Gastroesophageal sphincter (tissue), 3 donors: ENCODE measurements around the gene PRG2.

Source experiments
- CTCF ChIP-seq, 4 experiments: fragments of 200-600 bp in 2 of 4; fragments of 450-650 bp in 2 of 4; sonication (generic) in 1 of 4; IDR thresholded peaks; one replicate each; pipeline ENCODE4 v1.5.1; 2017 to 2019; ENCODE audit warnings: antibody characterized with exemption in 4 of 4, mild to moderate bottlenecking in 2 of 4, moderate library complexity in 2 of 4
- POLR2A ChIP-seq, 2 donors: fragments of 450-650 bp; IDR thresholded peaks; one replicate each; pipeline ENCODE4 v1.6.1; 2017; ENCODE audit warnings: antibody characterized with exemption in 2 of 2, mild to moderate bottlenecking in 2 of 2, moderate library complexity in 1 of 2

GRCh38 chr11:57377107-57377506 lies 13.3 kb downstream of the PRG2 start:
- TF ChIP-seq CTCF (IDR thresholded peaks at IDR 0.05) = no peak
- no peak for TF ChIP-seq POLR2A (IDR thresholded peaks at IDR 0.05)
